ENCODE measurements around the gene KRTAP10-12.

Gene KRTAP10-12

GRCh38 chr21:44709426-44710293 is 12.7 kb downstream of the KRTAP10-12 start:
- Histone ChIP-seq H3K27me3 (ENCODE audit: low read depth, low read length) (no peaks in the 10 kb centered on the region), H3K36me3 (replicated peaks; ENCODE audit: low read depth, low read length) (no peaks in the 10 kb centered on the region), H3K9ac (ENCODE audit: low read length) (no peak overlapping the region), H3K79me2 (ENCODE audit: low read length) (no peaks in the 10 kb centered on the region), H3K9me3 (ENCODE audit: insufficient read depth, low read length) (no peaks in the 10 kb centered on the region), H3K4me3 (ENCODE audit: low read length) (no peak overlapping the region), H2AFZ (ENCODE audit: low read depth, low read length) (no peak overlapping the region), H3K4me1 (ENCODE audit: low read length) (peaks cover 5% of the 10 kb centered on the region), H4K20me1 (ENCODE audit: insufficient read depth, low read length) (no peaks in the 10 kb centered on the region), H3K4me2 (ENCODE audit: low read length) (no peak overlapping the region), H3K27ac (ENCODE audit: low read length) (no peak overlapping the region)
- TF ChIP-seq EZH2phosphoT487 (IDR thresholded peaks at IDR 0.05; ENCODE audit: low read depth) (no peak), CTCF (IDR thresholded peaks at IDR 0.05; ENCODE audit: low read depth, low read length) (no peak)

- Histone ChIP-seq H3K9ac (ENCODE audit: low read length) (no peak overlapping the region), H4K20me1 (ENCODE audit: insufficient read depth, low read length) (no peaks in the 10 kb centered on the region), H3K36me3 (replicated peaks; ENCODE audit: low read depth, low read length) (no peaks in the 10 kb centered on the region), H3K4me2 (ENCODE audit: low read length) (no peak overlapping the region), H3K27me3 (ENCODE audit: low read depth, low read length) (no peaks in the 10 kb centered on the region), H3K79me2 (ENCODE audit: low read length) (no peaks in the 10 kb centered on the region), H3K4me3 (ENCODE audit: low read length) (no peak overlapping the region), H3K4me1 (ENCODE audit: low read length) (peaks cover 5% of the 10 kb centered on the region), H2AFZ (ENCODE audit: low read depth, low read length) (no peak overlapping the region), H3K9me3 (ENCODE audit: insufficient read depth, low read length) (no peaks in the 10 kb centered on the region), H3K27ac (ENCODE audit: low read length) (no peak overlapping the region)
- TF ChIP-seq EZH2phosphoT487 (IDR thresholded peaks at IDR 0.05; ENCODE audit: low read depth) (no peak), CTCF (IDR thresholded peaks at IDR 0.05; ENCODE audit: low read depth, low read length) (no peak)
Measured at GRCh38 chr21:44710294-44710665, 13.3 kb downstream of the KRTAP10-12 start.

GRCh38 chr21:44710756-44711326 is 13.9 kb downstream of the KRTAP10-12 start:
- no peak for TF ChIP-seq EZH2phosphoT487 (IDR thresholded peaks at IDR 0.05; ENCODE audit: low read depth)
- TF ChIP-seq CTCF (IDR thresholded peaks at IDR 0.05; ENCODE audit: low read depth, low read length) = no peak
- H4K20me1 ChIP-seq (ENCODE audit: insufficient read depth, low read length) = no peaks in the 10 kb centered on the region
- H3K36me3 ChIP-seq (replicated peaks; ENCODE audit: low read depth, low read length) = no peaks in the 10 kb centered on the region
- no peaks in the 10 kb centered on the region for H3K79me2 ChIP-seq (ENCODE audit: low read length)
- peaks cover 5% of the 10 kb centered on the region for H3K4me1 ChIP-seq (ENCODE audit: low read length)
- no peaks in the 10 kb centered on the region for H3K9me3 ChIP-seq (ENCODE audit: insufficient read depth, low read length)
- no peaks in the 10 kb centered on the region for H3K27me3 ChIP-seq (ENCODE audit: low read depth, low read length)
- H3K4me3 ChIP-seq (ENCODE audit: low read length) = no peak overlapping the region
- H3K27ac ChIP-seq (ENCODE audit: low read length) = no peak overlapping the region
- no peak overlapping the region for H2AFZ ChIP-seq (ENCODE audit: low read depth, low read length)
- H3K9ac ChIP-seq (ENCODE audit: low read length) = no peak overlapping the region
- no peak overlapping the region for H3K4me2 ChIP-seq (ENCODE audit: low read length)

GRCh38 chr21:44711327-44712202 is 14.6 kb downstream of the KRTAP10-12 start, which contains the start of gene TSPEAR:
Gene TSPEAR (minus strand): TSS chr21:44711572. CDS start chr21:44711514, 58 bp downstream.
- Histone ChIP-seq H3K4me3 (ENCODE audit: low read length) (no peak within 1 kb of the TSS), H3K4me2 (ENCODE audit: low read length) (no peak within 1 kb of the TSS), H3K4me1 (ENCODE audit: low read length) (peaks cover 5% of the 10 kb centered on the region), H2AFZ (ENCODE audit: low read depth, low read length) (no peak within 1 kb of the TSS), H3K27me3 (ENCODE audit: low read depth, low read length) (no peaks in the 10 kb centered on the region), H3K27ac (ENCODE audit: low read length) (no peak within 1 kb of the TSS), H3K79me2 (ENCODE audit: low read length) (no peaks in the 10 kb centered on the region), H3K9ac (ENCODE audit: low read length) (no peak within 1 kb of the TSS), H4K20me1 (ENCODE audit: insufficient read depth, low read length) (no peaks in the 10 kb centered on the region), H3K36me3 (replicated peaks; ENCODE audit: low read depth, low read length) (no peaks in the 10 kb centered on the region), H3K9me3 (ENCODE audit: insufficient read depth, low read length) (no peaks in the 10 kb centered on the region)
- TF ChIP-seq CTCF (IDR thresholded peaks at IDR 0.05; ENCODE audit: low read depth, low read length) (no peak), EZH2phosphoT487 (IDR thresholded peaks at IDR 0.05; ENCODE audit: low read depth) (no peak)
